Right lobe of liver (tissue), 6 donors: ENCODE data around the gene RAB26. TPM values are rescaled to one million over a fixed set of nuclear protein-coding genes. Genes with fewer than 3 reads are reported as not detected.

Experiments used
- ATAC-seq, 4 donors: fragments of 200-7000 bp; cut with Tn5 transposase; one replicate each; pipeline ENCODE4 v1.9.1; 2020; ENCODE audit warnings: mild to moderate bottlenecking in 4 of 4, moderate library complexity in 4 of 4
- DNase-seq, 3 donors: peaks; one replicate each; pipeline ENCODE4 v3.0.0-alpha.2; 2020
- H3K27ac ChIP-seq, 3 donors: fragments of 200-600 bp; one replicate each; pipeline ENCODE4 v1.8.0; 2022
- H3K27me3 ChIP-seq, 2 donors: fragments of 200-600 bp; one replicate each; pipeline ENCODE4 v1.8.0; 2022
- H3K36me3 ChIP-seq, 4 donors: fragments of 200-600 bp; sonication (generic) in 1 of 4; one replicate each; pipeline versions ENCODE4 v1.5.1 to v1.8.0; 2017 to 2022; ENCODE audit warnings: control low read depth in 1 of 4
- H3K4me1 ChIP-seq, 4 donors: fragments of 200-600 bp; sonication (generic) in 1 of 4; one replicate each; pipeline versions ENCODE4 v1.5.1 to v1.8.0; 2017 to 2022; ENCODE audit warnings: control low read depth in 1 of 4
- H3K4me3 ChIP-seq, 3 donors: fragments of 200-600 bp; one replicate each; pipeline ENCODE4 v1.8.0; 2022
- H3K9me3 ChIP-seq, 4 donors: fragments of 200-600 bp; sonication (generic) in 1 of 4; one replicate each; pipeline versions ENCODE4 v1.5.1 to v1.8.0; 2017 to 2022; ENCODE audit warnings: control low read depth in 1 of 4
- POLR2A ChIP-seq: fragments of 450-650 bp; IDR thresholded peaks from one replicate; pipeline ENCODE4 v1.6.1; 2017; ENCODE audit warnings: antibody characterized with exemption, mild to moderate bottlenecking
- whole genome bisulfite sequencing: methylation state at CpG from one replicate; pipeline ENCODE4 v1.1.6; 2018; ENCODE audit warnings: low coverage, low lambda C conversion rate; ENCODE audit not compliant: insufficient coverage; ENCODE audit errors: missing lambda C conversion rate; 5-methylcytosine and 5-hydroxymethylcytosine counted together
- intact Hi-C, 2 donors: fragments of 100-400 bp; cut with DNase I; formaldehyde crosslinking; loops; one replicate each; pipeline versions ENCODE4 v1.11.2 to v1.14.1; 2022
- total RNA-seq, 6 experiments: library from RNA; depleted of rRNA in 2 of 6; stranded (reverse); fragments of >200 nt in 2 of 6; fragmentation: NEBNext Ultra II Directional in 3 of 6; extraction: Animal tissue kit (Norgen Biotek cat#: 25700) in 3 of 6; gene quantifications; one replicate each; pipeline versions ENCODE4 v1.1.0 to v1.2.4, GENCODE V29; 2016 to 2023
- TF ChIP-seq, protein P1 (sequence below), 4 donors: fragments of 200-600 bp in 3 of 4; fragments of 450-650 bp in 1 of 4; IDR thresholded peaks; one replicate each; pipeline versions ENCODE4 v1.5.1 to v1.8.0; 2016 to 2022; ENCODE audit warnings: antibody characterized with exemption in 4 of 4, mild to moderate bottlenecking in 2 of 4
- donor health status: DM: no; HTN: yes; CAD: no.
- donor health status: DM: no; HTN: no; CAD: no.
- donor health status: DM: no; HTN: no; CAD: no.
- donor health status: DM: no; HTN: yes; CAD: no.
- donor health status: DM: no; HTN: yes; CAD: no.

RAB26 gene
- total RNA-seq, 6 experiments from 2014 or later, result 3.8 to 14.6 (median 8.7) TPM

DNA sequence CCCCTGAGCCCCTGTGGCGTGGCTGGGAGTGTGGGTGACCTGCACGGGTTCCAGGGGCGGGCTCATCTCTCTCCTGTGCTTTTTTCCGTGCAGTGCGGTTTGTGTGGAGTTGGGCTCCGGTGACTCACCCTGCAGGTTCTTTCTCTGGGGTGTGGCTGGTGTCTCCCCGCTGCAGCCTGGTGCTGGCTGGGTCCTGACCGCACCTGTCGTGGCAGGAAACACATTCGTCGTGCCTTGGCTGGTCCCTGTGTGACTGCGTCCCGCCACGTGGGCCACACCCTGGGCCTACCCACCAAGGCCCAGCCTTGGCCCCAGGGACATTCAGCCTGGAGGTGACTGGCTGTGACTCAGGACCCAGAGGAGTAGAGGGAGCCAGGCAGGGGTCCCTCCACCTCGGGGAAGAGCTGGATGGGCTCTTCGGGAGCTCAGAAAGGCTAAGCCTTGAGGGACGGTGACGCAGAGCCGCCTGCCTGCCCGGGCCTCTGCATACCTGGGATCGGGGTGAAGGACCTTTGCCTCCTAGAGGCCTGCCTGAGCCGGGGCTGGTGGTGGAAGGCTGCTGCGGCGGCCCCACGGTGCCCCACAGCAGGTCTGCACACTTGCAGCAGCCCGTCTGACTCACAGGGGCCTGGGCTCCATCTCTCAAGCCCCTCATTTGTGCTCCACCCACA is 14.9 kb downstream of the RAB26 start:
- no peak overlapping the region for H3K27ac ChIP-seq
- no peak for TF ChIP-seq POLR2A
- H3K9me3 ChIP-seq, result no peaks in the 10 kb centered on the region
- no peak for DNase-seq
- no peaks in the 10 kb centered on the region for H3K27me3 ChIP-seq
- intact Hi-C loops, result no loop called here
- H3K36me3 ChIP-seq, result peaks cover 0 to 9% (median 2%) of the 10 kb centered on the region in 4 donors
- no peak overlapping the region for H3K4me3 ChIP-seq
- no peak for ATAC-seq
- 73% methylated on average over 4 of the region's 26 CpGs for WGBS
- H3K4me1 ChIP-seq, result peaks cover 0 to 66% (median 22%) of the 10 kb centered on the region in 4 donors

- Histone ChIP-seq H3K27ac (peak overlapping the region in 1 of 3 donors; percentile 39), H3K36me3 (peaks cover 0 to 9% (median 2%) of the 10 kb centered on the region in 4 donors), H3K9me3 (no peaks in the 10 kb centered on the region), H3K4me1 (peaks cover 0 to 43% (median 9%) of the 10 kb centered on the region in 4 donors), H3K4me3 (no peak overlapping the region), H3K27me3 (no peaks in the 10 kb centered on the region)
- WGBS, result 57% methylated on average over 6 of the region's 12 CpGs
- intact Hi-C loops, result no loop called here
- TF ChIP-seq, protein P1, sequence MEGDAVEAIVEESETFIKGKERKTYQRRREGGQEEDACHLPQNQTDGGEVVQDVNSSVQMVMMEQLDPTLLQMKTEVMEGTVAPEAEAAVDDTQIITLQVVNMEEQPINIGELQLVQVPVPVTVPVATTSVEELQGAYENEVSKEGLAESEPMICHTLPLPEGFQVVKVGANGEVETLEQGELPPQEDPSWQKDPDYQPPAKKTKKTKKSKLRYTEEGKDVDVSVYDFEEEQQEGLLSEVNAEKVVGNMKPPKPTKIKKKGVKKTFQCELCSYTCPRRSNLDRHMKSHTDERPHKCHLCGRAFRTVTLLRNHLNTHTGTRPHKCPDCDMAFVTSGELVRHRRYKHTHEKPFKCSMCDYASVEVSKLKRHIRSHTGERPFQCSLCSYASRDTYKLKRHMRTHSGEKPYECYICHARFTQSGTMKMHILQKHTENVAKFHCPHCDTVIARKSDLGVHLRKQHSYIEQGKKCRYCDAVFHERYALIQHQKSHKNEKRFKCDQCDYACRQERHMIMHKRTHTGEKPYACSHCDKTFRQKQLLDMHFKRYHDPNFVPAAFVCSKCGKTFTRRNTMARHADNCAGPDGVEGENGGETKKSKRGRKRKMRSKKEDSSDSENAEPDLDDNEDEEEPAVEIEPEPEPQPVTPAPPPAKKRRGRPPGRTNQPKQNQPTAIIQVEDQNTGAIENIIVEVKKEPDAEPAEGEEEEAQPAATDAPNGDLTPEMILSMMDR (IDR thresholded peaks at IDR 0.05), result no peak
- TF ChIP-seq POLR2A, result no peak
- ATAC-seq (peak in 2 of 4 donors; percentile 2 to 5), DNase-seq (no peak)
Measured at GRCh38 chr16:2165861-2166260, 17.4 kb downstream of the RAB26 start.

- DNase-seq, result peak; percentile 54 to 77 (median 75)
- no peaks in the 10 kb centered on the region for H3K9me3 ChIP-seq
- peak overlapping the region in 1 of 3 donors; percentile 39 for H3K27ac ChIP-seq
- ATAC-seq, result peak; percentile 50 to 71 (median 56)
- WGBS, result 63% methylated on average over 14 of the region's 17 CpGs
- H3K4me1 ChIP-seq, result peaks cover 0 to 38% (median 9%) of the 10 kb centered on the region in 4 donors
- no peak overlapping the region for H3K4me3 ChIP-seq
- H3K27me3 ChIP-seq, result no peaks in the 10 kb centered on the region
- TF ChIP-seq, protein P1 (IDR thresholded peaks at IDR 0.05), result no peak
- no peak for TF ChIP-seq POLR2A
- intact Hi-C loops, result no loop called here
- H3K36me3 ChIP-seq, result peaks cover 0 to 9% (median 4%) of the 10 kb centered on the region in 4 donors
Measured at GRCh38 chr16:2166263-2167067, 18.0 kb downstream of the RAB26 start.

GRCh38 chr16:2167068-2167638 is 18.7 kb downstream of the RAB26 start:
- TF ChIP-seq POLR2A, result no peak
- TF ChIP-seq, protein P1 (IDR thresholded peaks at IDR 0.05), result no peak
- H3K27ac ChIP-seq, result no peak overlapping the region
- peak; percentile 69 to 81 (median 79) for DNase-seq
- peaks cover 0 to 13% (median 7%) of the 10 kb centered on the region in 4 donors for H3K36me3 ChIP-seq
- H3K4me3 ChIP-seq, result no peak overlapping the region
- ATAC-seq, result peak; percentile 14 to 77 (median 63)
- H3K27me3 ChIP-seq, result no peaks in the 10 kb centered on the region
- no peaks in the 10 kb centered on the region for H3K9me3 ChIP-seq
- 60% methylated on average over 1 of the region's 18 CpGs for WGBS
- peaks cover 0 to 31% (median 9%) of the 10 kb centered on the region in 4 donors for H3K4me1 ChIP-seq
- intact Hi-C loops, result no loop called here
